Prostate gland (tissue), 2 donors: ENCODE data around the gene NEDD4L. TPM values are rescaled to one million over a fixed set of nuclear protein-coding genes. Genes with fewer than 3 reads are reported as not detected.

ENCODE experiments used
- DNase-seq: peaks from one replicate; pipeline ENCODE4 v3.0.0-alpha.2; 2019; ENCODE audit warnings: low spot score
- H3K27ac ChIP-seq, 2 donors: fragments of 200-600 bp; sonication (generic); 2 replicates each; pipeline ENCODE4 v1.5.1; 2017 to 2019
- H3K27me3 ChIP-seq: fragments of 200-600 bp; sonication (generic); replicated peaks from 2 replicates; pipeline ENCODE4 v1.5.1; 2019; ENCODE audit not compliant: insufficient read depth
- H3K36me3 ChIP-seq, 2 donors: fragments of 200-600 bp; sonication (generic); 1 replicate in 1 of 2; 2 replicates in 1 of 2; pipeline versions ENCODE4 v1.5.1 to v1.8.1; 2017 to 2019
- H3K4me1 ChIP-seq: fragments of 200-600 bp; sonication (generic); replicated peaks from 2 replicates; pipeline ENCODE4 v1.5.1; 2019
- H3K4me3 ChIP-seq, 2 donors: fragments of 200-600 bp; sonication (generic); 2 replicates each; pipeline ENCODE4 v1.5.1; 2017 to 2019
- H3K9me3 ChIP-seq: fragments of 200-600 bp; sonication (generic); 2 replicates; pipeline ENCODE4 v1.5.1; 2017
- POLR2A ChIP-seq: fragments of 450-650 bp; IDR thresholded peaks from one replicate; pipeline ENCODE4 v1.6.1; 2016; ENCODE audit warnings: antibody characterized with exemption, mild to moderate bottlenecking
- POLR2AphosphoS5 ChIP-seq: sonication (generic); formaldehyde crosslinking; IDR thresholded peaks from one replicate; pipeline ENCODE4 v1.6.1; 2017; ENCODE audit warnings: antibody characterized with exemption
- WGBS: methylation state at CpG from one replicate; pipeline ENCODE4 v1.1.5; 2018; 5-methylcytosine and 5-hydroxymethylcytosine counted together
- intact Hi-C: fragments of 100-400 bp; cut with DNase I; formaldehyde crosslinking; loops from one replicate; pipeline ENCODE4 v1.14.2; 2022
- total RNA-seq, 2 donors: library from RNA; depleted of rRNA; stranded (reverse); fragments of >200 nt; gene quantifications; one replicate each; pipeline ENCODE4 v1.1.0, GENCODE V29; 2016
- TF ChIP-seq, protein P1 (sequence below), 4 experiments: fragments of 200-600 bp in 2 of 4; fragments of 450-650 bp in 2 of 4; sonication (generic) in 2 of 4; IDR thresholded peaks; 1 replicate in 3 of 4; 2 replicates in 1 of 4; pipeline ENCODE4 v1.5.1; 2016 to 2019; ENCODE audit warnings: antibody characterized with exemption in 4 of 4, mild to moderate bottlenecking in 2 of 4, moderate library complexity in 2 of 4

NEDD4L gene
- total RNA-seq, 2 donors from 2014 or later: 280 to 420 TPM

GRCh38 chr18:58056852-58057251, 12.8 kb downstream of the NEDD4L start:
- Histone ChIP-seq H3K9me3 (no peaks in the 10 kb centered on the region), H3K4me3 (no peak overlapping the region), H3K27me3 (no peaks in the 10 kb centered on the region), H3K27ac (peak overlapping the region in 1 of 2 donors; percentile 18), H3K4me1 (peaks cover 3% of the 10 kb centered on the region), H3K36me3 (no peaks in the 10 kb centered on the region)
- TF ChIP-seq POLR2A (no peak), POLR2AphosphoS5 (no peak)
- TF ChIP-seq, protein P1, sequence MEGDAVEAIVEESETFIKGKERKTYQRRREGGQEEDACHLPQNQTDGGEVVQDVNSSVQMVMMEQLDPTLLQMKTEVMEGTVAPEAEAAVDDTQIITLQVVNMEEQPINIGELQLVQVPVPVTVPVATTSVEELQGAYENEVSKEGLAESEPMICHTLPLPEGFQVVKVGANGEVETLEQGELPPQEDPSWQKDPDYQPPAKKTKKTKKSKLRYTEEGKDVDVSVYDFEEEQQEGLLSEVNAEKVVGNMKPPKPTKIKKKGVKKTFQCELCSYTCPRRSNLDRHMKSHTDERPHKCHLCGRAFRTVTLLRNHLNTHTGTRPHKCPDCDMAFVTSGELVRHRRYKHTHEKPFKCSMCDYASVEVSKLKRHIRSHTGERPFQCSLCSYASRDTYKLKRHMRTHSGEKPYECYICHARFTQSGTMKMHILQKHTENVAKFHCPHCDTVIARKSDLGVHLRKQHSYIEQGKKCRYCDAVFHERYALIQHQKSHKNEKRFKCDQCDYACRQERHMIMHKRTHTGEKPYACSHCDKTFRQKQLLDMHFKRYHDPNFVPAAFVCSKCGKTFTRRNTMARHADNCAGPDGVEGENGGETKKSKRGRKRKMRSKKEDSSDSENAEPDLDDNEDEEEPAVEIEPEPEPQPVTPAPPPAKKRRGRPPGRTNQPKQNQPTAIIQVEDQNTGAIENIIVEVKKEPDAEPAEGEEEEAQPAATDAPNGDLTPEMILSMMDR (IDR thresholded peaks at IDR 0.05): no peak
- intact Hi-C loops: no loop called here
- WGBS: 58% methylated on average over 5 of the region's 5 CpGs
- no peak for DNase-seq

DNA sequence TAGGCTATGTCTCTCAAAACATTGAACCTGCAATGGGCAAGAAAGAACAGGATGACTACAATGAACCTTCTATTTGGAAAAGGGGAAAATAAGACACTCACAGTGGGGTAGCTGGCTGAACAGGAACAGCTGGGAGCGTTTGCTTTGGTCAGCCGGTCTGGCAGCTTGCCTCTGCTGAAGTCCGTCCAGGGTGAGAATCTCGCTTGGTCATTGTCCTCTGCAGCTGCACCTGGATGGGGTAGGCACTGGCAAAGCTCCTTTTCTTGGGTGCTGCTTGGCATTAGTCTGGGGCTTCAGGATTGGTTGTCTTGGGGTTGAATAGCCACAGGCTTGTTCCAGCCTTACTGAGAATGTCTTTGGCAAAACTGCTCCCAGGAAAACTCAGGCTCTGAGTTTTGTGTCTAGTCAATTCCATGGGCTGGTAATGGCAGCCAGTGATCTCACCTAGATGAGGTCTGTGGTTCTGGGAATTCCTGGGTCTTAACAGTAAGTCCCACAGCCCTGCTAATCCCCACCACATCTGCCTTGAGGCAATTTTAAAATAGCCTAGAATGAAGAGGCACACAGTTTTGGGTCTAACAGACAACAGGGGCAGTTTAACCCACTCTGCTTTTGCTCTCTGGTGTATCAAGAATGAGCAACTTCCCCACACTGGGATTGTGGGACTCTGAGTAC, 13.4 kb downstream of the NEDD4L start:
- TF ChIP-seq, protein P1 (IDR thresholded peaks at IDR 0.05): no peak
- TF ChIP-seq POLR2AphosphoS5: peak; percentile 38
- Histone ChIP-seq H3K36me3 (no peaks in the 10 kb centered on the region), H3K4me3 (no peak overlapping the region), H3K4me1 (peaks cover 3% of the 10 kb centered on the region), H3K27me3 (no peaks in the 10 kb centered on the region), H3K27ac (peak overlapping the region; percentile 3 to 18), H3K9me3 (no peaks in the 10 kb centered on the region)
- no peak for DNase-seq
- intact Hi-C loops: no loop called here
- WGBS: 26% methylated on average over 4 of the region's 4 CpGs

- no peak overlapping the region for H3K27ac ChIP-seq
- no peaks in the 10 kb centered on the region for H3K27me3 ChIP-seq
- H3K4me1 ChIP-seq: peaks cover 3% of the 10 kb centered on the region
- no peaks in the 10 kb centered on the region for H3K9me3 ChIP-seq
- intact Hi-C loops: no loop called here
- WGBS: 28% methylated on average over 3 of the region's 3 CpGs
- DNase-seq: no peak
- TF ChIP-seq POLR2AphosphoS5 (no peak), POLR2A (no peak)
- TF ChIP-seq, protein P1 (IDR thresholded peaks at IDR 0.05): no peak
- H3K36me3 ChIP-seq: no peaks in the 10 kb centered on the region
- no peak overlapping the region for H3K4me3 ChIP-seq
These were observed 14.7 kb downstream of the NEDD4L start for GRCh38 chr18:58058720-58059119.

DNA sequence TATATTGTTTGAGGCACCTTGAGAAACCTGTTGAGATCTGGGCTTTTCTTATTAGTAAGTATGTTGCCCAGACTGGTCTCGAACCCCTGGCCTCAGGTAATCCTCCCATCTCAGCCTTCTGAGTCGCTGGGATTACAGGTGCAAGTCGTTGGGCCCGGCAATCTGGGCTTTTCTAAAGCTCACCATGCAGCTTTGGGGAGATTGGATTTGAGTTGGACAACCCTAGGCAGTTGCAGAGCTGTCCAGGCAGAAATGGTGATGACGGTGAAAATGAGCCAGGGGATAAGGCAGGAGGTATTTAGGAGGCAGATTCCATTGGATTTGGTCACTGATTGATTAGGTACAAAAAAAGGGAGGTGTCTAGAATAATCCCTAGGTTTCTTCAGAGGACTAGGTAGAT, 16.2 kb downstream of the NEDD4L start:
- DNase-seq: no peak
- 40% methylated on average over 4 of the region's 5 CpGs for WGBS
- intact Hi-C loops: no loop called here
- Histone ChIP-seq H3K4me3 (no peak overlapping the region), H3K27ac (no peak overlapping the region), H3K9me3 (no peaks in the 10 kb centered on the region), H3K27me3 (no peaks in the 10 kb centered on the region), H3K4me1 (peaks cover 3% of the 10 kb centered on the region), H3K36me3 (no peaks in the 10 kb centered on the region)
- TF ChIP-seq, protein P1 (IDR thresholded peaks at IDR 0.05): no peak

- no peak for DNase-seq
- TF ChIP-seq, protein P1 (IDR thresholded peaks at IDR 0.05): no peak
- Histone ChIP-seq H3K4me1 (peaks cover 3% of the 10 kb centered on the region), H3K36me3 (no peaks in the 10 kb centered on the region), H3K27ac (no peak overlapping the region), H3K9me3 (no peaks in the 10 kb centered on the region), H3K4me3 (no peak overlapping the region), H3K27me3 (no peaks in the 10 kb centered on the region)
- WGBS: 52% methylated on average over 3 of the region's 3 CpGs
- intact Hi-C loops: no loop called here
These were observed 17.3 kb downstream of the NEDD4L start for GRCh38 chr18:58061349-58061748.
